Naive B cell (primary cell): ENCODE results near the gene SGMS1. TPM values are rescaled to one million over a fixed set of nuclear protein-coding genes. Genes with fewer than 3 reads are reported as not detected.

ENCODE experiments used
- ATAC-seq, 2 donors: fragments of 150-1000 bp; cut with Tn5 transposase; 2 replicates each; pipeline ENCODE4 v1.10.0; 2021; ENCODE audit warnings: low read depth in 2 of 2, mild to moderate bottlenecking in 2 of 2, moderate library complexity in 2 of 2
- DNase-seq: peaks from one replicate; pipeline ENCODE4 v3.0.0; 2022
- H3K27ac Mint-ChIP-seq, 6 donors: one replicate each; pipeline ENCODE4 v1.8.0; 2020 to 2022; ENCODE audit warnings: mild to moderate bottlenecking in 6 of 6, mixed read lengths in 6 of 6, moderate library complexity in 5 of 6, inconsistent platforms in 2 of 6
- H3K27me3 Mint-ChIP-seq, 3 donors: one replicate each; pipeline ENCODE4 v1.8.0; 2021 to 2022; ENCODE audit warnings: mixed read lengths in 3 of 3, mild to moderate bottlenecking in 1 of 3
- H3K36me3 Mint-ChIP-seq, 2 donors: one replicate each; pipeline ENCODE4 v1.8.0; 2020 to 2022; ENCODE audit warnings: mixed read lengths in 2 of 2, inconsistent platforms in 1 of 2, mild to moderate bottlenecking in 1 of 2
- H3K4me1 Mint-ChIP-seq, 3 donors: one replicate each; pipeline ENCODE4 v1.8.0; 2020 to 2022; ENCODE audit warnings: mixed read lengths in 3 of 3, inconsistent platforms in 1 of 3, mild to moderate bottlenecking in 1 of 3, moderate library complexity in 1 of 3
- H3K4me3 Mint-ChIP-seq, 8 donors: one replicate each; pipeline ENCODE4 v1.8.0; 2020 to 2022; ENCODE audit warnings: mild to moderate bottlenecking in 8 of 8, mixed read lengths in 8 of 8, moderate library complexity in 8 of 8, inconsistent platforms in 2 of 8
- H3K9me3 Mint-ChIP-seq, 7 donors: one replicate each; pipeline ENCODE4 v1.8.0; 2020 to 2022; ENCODE audit warnings: mixed read lengths in 7 of 7, mild to moderate bottlenecking in 5 of 7, inconsistent platforms in 2 of 7, moderate library complexity in 1 of 7
- polyA plus RNA-seq, 6 donors: library from polyadenylated mRNA; unstranded; fragments of 300-500 nt; fragmentation: Illumina TruSeq; gene quantifications; one replicate each; pipeline ENCODE4 v1.2.3, GENCODE V29; 2021; ENCODE audit warnings: low read depth in 6 of 6

The SGMS1 gene
- polyA plus RNA-seq, 6 donors from 2014 or later: 14.2 to 21.7 (median 16.7) TPM

DNA sequence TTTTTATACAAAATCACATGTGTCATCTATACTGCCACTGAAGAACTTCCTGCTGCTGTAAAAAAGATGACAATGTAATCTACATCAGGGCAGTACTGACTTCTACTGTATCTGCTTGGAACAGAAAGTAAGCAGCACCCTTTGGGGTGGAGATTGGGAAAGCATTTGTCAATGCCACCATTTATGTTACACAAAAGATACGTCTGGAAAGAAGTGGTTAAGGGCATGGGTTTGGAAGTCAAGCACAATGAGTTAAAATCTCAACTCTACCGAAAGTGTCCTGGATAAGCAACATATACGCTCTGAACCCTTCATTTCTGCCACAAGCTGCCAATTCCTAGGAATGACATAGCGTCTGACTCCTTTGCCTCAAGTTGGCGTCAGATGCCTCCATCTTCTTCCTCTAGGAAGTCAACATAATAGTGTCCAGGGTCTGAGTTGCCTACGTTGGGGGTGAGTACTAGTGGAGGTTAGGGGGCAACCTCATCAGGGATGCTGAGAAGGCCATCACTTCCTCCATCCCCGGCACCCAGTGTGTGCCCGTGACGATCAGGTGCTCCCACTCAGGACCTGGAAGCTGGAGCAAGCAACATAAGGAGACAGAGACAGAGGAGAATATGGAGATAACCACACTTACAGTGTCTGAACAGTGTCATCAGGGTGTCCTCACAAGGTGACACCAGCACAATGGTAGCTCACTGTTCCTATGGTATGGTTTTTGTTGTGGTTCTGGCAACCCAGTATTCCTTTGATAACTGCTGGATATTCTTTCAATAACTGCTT is 58.3 kb downstream of the SGMS1 start:
- no peak for DNase-seq
- H3K27me3 Mint-ChIP-seq: no peaks in the 10 kb centered on the region
- peaks cover 10 to 27% (median 12%) of the 10 kb centered on the region in 3 donors for H3K4me1 Mint-ChIP-seq
- no peak for ATAC-seq
- H3K9me3 Mint-ChIP-seq: peaks cover 0 to 1% (median 0%) of the 10 kb centered on the region in 7 donors
- H3K27ac Mint-ChIP-seq: peak overlapping the region in 1 of 6 donors; percentile 56
- H3K36me3 Mint-ChIP-seq: peaks cover 0 to 6% of the 10 kb centered on the region in 2 donors
- no peak overlapping the region for H3K4me3 Mint-ChIP-seq

DNA sequence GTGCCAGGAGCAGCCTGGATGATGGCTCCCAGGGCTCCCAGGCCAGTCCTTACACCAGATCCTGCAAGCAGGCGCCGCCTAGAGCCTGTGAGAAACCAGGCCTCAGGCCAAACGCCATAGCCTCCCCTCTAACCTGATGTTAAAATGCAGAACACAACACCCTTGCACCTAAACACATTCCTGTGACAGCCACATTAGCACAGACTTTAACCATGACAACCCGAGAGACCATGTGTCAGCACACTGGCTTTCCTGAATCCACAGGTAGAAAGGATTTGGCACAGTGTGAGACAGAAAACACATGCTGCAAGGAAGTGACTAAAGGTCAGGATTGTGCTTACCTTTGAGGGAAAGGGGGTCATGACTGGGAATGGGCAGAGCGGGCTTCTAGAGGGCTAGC is 59.9 kb downstream of the SGMS1 start:
- no peak for ATAC-seq
- Mint-ChIP-seq H3K9me3 (no peaks in the 10 kb centered on the region), H3K27me3 (no peaks in the 10 kb centered on the region), H3K27ac (peak overlapping the region in 1 of 6 donors; percentile 14), H3K36me3 (peaks cover 0 to 6% of the 10 kb centered on the region in 2 donors), H3K4me1 (peaks cover 12 to 28% (median 14%) of the 10 kb centered on the region in 3 donors), H3K4me3 (no peak overlapping the region)
- DNase-seq: no peak

DNA sequence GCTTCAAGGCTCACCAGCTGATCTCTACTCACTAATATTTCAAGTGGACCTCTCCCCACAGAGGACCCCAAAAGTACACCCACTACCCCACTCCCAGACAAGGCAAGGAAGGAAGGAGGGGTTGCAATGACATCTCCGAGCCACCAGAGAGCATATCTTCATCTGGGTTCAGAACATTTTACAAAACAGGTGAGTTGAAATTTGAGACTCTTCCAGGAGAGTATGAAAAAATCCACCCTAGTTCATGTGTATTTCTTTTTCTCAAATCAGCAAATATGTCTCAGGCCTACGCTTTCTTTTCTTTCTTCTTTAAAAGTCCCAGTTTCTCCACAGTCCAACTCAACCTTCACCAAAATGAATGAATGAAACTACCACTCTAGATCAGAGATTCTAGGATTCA is 61.9 kb downstream of the SGMS1 start:
- Mint-ChIP-seq H3K27me3 (no peaks in the 10 kb centered on the region), H3K27ac (peak overlapping the region in 1 of 6 donors; percentile 60), H3K36me3 (peaks cover 0 to 6% of the 10 kb centered on the region in 2 donors), H3K9me3 (no peaks in the 10 kb centered on the region), H3K4me1 (peaks cover 11 to 34% (median 21%) of the 10 kb centered on the region in 3 donors), H3K4me3 (no peak overlapping the region)
- DNase-seq: no peak
- no peak for ATAC-seq

DNA sequence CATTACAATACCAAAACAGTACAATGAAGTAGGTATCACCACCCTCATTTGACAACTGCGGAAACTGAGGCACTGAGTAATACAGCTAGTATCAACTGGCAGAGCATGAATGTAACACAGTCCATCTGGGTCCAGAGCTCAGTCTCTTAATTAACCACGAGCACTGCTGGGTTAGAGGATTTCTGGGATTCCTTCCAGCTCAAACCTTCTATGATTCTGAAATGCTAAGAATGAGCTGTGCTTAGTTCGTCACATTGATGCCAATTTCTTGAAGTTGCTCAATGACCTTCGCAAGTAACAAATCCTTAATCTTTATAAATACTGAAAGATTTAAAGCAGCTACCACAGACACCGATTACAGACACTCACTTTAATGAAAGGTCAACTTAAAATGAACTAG is 62.5 kb downstream of the SGMS1 start:
- Mint-ChIP-seq H3K4me1 (peaks cover 17 to 38% (median 26%) of the 10 kb centered on the region in 3 donors), H3K27ac (no peak overlapping the region), H3K27me3 (no peaks in the 10 kb centered on the region), H3K4me3 (no peak overlapping the region), H3K9me3 (no peaks in the 10 kb centered on the region), H3K36me3 (peaks cover 0 to 6% of the 10 kb centered on the region in 2 donors)
- no peak for ATAC-seq
- no peak for DNase-seq

DNA sequence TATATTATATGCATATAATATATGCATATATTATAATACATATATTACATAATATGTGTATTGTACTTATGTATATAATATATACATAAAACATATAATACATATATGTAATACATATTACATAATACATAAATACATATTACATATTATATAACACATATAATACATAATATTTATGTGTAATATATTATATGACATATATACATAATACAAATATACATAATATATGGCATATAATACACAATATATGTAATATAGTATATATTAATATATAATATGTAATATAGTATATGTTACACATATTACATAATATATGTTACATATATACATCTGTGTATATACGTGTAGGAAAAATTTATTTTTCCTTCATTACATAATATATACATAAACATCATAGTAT is 63.4 kb downstream of the SGMS1 start:
- DNase-seq (no peak), ATAC-seq (no peak)
- H3K4me3 Mint-ChIP-seq: no peak overlapping the region
- no peak overlapping the region for H3K27ac Mint-ChIP-seq
- H3K27me3 Mint-ChIP-seq: no peaks in the 10 kb centered on the region
- peaks cover 23 to 45% (median 29%) of the 10 kb centered on the region in 3 donors for H3K4me1 Mint-ChIP-seq
- no peaks in the 10 kb centered on the region for H3K9me3 Mint-ChIP-seq
- H3K36me3 Mint-ChIP-seq: peaks cover 0 to under 1% of the 10 kb centered on the region in 2 donors

GRCh38 chr10:50558371-50558770 is 65.4 kb downstream of the SGMS1 start:
- H3K27me3 Mint-ChIP-seq: no peaks in the 10 kb centered on the region
- no peak overlapping the region for H3K27ac Mint-ChIP-seq
- no peak for DNase-seq
- no peak for ATAC-seq
- peak overlapping the region in 1 of 8 donors; percentile 15 for H3K4me3 Mint-ChIP-seq
- H3K4me1 Mint-ChIP-seq: peaks cover 32 to 45% (median 32%) of the 10 kb centered on the region in 3 donors
- H3K9me3 Mint-ChIP-seq: no peaks in the 10 kb centered on the region
- no peaks in the 10 kb centered on the region for H3K36me3 Mint-ChIP-seq

DNA sequence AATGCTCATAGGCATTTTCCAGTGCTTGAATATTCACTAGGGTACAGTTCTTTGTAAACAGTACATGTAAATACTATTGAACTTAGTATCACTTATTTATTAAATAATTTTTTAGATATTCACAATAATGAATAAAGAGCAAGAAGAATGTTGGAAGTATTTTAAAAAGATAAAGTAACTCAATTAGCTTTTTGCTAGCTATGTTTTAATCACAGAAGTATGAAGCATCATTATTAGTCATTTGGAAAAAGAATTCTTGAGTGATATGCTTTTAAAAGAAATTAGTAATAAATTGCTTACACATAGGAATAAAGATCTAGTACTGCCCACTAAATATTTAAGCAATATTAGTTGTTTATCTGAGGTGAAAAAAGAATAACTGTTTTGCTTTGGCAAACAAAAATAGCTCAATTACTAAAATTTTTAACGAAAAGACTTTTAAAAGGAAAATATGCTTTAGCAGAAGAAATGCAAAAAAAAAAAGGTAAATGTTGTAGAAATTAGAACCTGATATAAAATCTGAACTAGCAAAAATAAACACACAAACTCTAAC is 66.5 kb downstream of the SGMS1 start:
- Mint-ChIP-seq H3K27ac (no peak overlapping the region), H3K4me1 (peaks cover 28 to 43% (median 32%) of the 10 kb centered on the region in 3 donors), H3K4me3 (no peak overlapping the region), H3K36me3 (no peaks in the 10 kb centered on the region), H3K9me3 (no peaks in the 10 kb centered on the region), H3K27me3 (no peaks in the 10 kb centered on the region)
- ATAC-seq (no peak), DNase-seq (no peak)

DNA sequence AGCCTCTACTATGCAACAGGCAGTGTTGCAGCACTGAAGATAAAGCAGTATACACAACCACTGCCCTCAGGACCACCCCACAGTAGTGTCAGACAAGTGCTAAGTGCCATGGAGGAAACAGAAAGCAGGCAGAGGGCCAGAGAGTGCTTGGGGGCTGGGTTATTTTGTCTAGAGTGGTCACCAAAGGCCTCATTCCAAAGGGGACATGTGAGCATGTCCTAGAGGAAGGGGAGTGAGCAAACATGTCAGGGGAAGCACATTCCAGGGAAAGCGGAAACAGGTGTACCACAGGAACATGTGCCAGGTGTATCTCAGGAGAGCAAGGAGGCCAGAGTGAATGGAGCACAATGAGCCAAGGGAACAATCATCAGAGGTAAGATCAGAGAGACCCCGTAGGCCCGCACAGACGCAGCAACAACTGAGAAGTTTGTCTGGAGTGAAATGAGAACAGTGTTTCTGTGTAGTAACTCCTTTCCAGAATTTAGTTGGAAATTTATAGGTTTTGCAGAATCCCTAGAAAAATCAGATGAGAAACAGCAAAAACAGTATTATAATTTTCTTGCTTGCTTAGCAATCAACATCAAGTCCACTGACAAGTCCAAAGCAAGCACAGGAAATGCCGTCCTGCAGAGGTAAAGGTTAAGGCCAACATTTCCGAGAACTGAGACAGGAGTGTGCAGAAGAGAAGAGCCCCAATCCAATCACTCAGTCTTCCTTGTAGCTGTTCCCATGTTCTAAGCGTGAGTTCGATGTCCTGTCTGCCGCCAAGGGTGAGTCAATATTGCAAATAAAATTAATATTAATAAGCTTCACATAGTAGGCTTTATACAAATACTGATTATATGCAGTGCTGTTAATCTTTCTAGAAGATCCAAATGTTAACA is 67.3 kb downstream of the SGMS1 start:
- no peak for ATAC-seq
- H3K27ac Mint-ChIP-seq: peak overlapping the region in 3 of 6 donors; percentile 3 to 56 (median 8)

DNA sequence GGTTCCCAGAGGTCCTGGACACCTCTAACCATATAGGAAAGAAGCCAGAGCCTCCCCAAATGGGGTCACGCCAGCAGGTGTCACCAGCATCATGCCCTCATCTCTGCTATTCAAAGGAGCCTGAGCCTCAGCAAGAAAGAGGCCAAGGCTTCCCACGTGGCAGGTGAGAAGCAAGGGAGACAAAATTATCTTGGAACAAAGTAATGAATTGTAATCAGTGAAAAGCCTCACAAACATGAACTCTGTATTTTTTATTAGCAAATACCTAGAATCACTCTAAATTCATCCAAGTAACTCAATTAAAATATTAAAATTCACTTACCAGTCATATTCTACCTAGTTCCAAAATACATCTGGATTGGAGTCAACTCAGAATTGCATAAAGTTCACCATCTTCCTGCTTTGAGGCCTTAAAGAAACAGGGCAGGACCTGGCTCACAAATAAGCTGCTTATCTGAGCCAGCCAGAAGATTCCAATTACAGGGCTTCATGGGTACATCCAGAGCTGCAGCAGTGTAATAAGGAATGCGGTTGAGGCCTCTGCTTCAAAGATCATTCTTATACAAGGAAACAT is 68.7 kb downstream of the SGMS1 start:
- no peak for ATAC-seq
- no peak for DNase-seq
- no peaks in the 10 kb centered on the region for H3K36me3 Mint-ChIP-seq
- peak overlapping the region in 1 of 6 donors; percentile 34 for H3K27ac Mint-ChIP-seq
- no peak overlapping the region for H3K4me3 Mint-ChIP-seq
- H3K9me3 Mint-ChIP-seq: no peaks in the 10 kb centered on the region
- H3K4me1 Mint-ChIP-seq: peaks cover 26 to 35% (median 32%) of the 10 kb centered on the region in 3 donors
- H3K27me3 Mint-ChIP-seq: no peaks in the 10 kb centered on the region

More for the DNA sequence above, 67.3 kb downstream of the SGMS1 start:
- Mint-ChIP-seq H3K4me1 (peaks cover 26 to 35% (median 26%) of the 10 kb centered on the region in 3 donors), H3K27me3 (no peaks in the 10 kb centered on the region), H3K9me3 (no peaks in the 10 kb centered on the region), H3K4me3 (no peak overlapping the region), H3K36me3 (no peaks in the 10 kb centered on the region)
- no peak for DNase-seq

GRCh38 chr10:50554376-50554994 is 69.3 kb downstream of the SGMS1 start:
- H3K4me1 Mint-ChIP-seq: peaks cover 27 to 38% (median 32%) of the 10 kb centered on the region in 3 donors

DNA sequence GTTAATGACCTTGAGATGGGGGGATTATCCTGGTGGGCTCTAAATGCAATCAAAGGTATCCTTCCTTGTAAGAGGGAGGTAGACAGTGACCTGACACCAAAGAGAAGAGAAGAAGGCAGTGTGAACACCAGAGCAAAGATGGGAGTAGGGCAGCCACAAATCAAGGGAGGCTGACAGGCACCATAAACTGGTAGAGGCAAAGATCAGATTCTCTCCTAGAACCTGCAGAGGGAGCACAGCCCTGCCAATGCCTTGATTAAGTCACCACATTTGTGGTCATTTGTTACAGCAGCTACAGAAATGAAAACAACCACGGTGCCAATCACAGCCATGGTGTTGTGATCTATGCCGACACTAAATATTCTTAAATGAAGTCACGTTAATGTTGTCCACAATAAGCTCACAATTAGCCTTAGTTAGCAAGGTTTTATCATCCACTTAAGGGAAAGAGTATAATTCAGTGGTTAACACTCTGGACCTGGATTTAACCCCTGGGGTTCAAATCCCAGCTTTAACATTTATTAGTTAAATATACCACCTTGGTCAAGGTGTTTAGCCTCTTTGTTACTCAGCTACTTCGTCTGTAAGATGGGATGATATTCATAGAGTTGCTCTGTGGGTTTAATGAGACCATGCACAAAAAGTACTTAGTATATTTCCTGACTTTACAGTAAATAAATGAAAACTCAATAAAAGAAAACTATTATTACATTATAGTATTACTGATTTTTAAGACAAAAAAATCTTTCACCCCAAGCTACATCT is 70.8 kb downstream of the SGMS1 start:
- Mint-ChIP-seq H3K4me3 (no peak overlapping the region), H3K27ac (no peak overlapping the region), H3K27me3 (no peaks in the 10 kb centered on the region), H3K4me1 (peaks cover 34 to 39% (median 38%) of the 10 kb centered on the region in 3 donors), H3K9me3 (peaks cover 0 to 6% (median under 1%) of the 10 kb centered on the region in 7 donors), H3K36me3 (peaks cover 0 to 7% of the 10 kb centered on the region in 2 donors)
- DNase-seq: no peak
- ATAC-seq: peak in 1 of 2 donors; percentile 28

More at GRCh38 chr10:50554376-50554994, 69.3 kb downstream of the SGMS1 start:
- Mint-ChIP-seq H3K4me3 (no peak overlapping the region), H3K9me3 (no peaks in the 10 kb centered on the region), H3K27me3 (no peaks in the 10 kb centered on the region), H3K36me3 (peaks cover 0 to under 1% of the 10 kb centered on the region in 2 donors), H3K27ac (peak overlapping the region in 2 of 6 donors; percentile 34 to 50)
- DNase-seq (no peak), ATAC-seq (no peak)

DNA sequence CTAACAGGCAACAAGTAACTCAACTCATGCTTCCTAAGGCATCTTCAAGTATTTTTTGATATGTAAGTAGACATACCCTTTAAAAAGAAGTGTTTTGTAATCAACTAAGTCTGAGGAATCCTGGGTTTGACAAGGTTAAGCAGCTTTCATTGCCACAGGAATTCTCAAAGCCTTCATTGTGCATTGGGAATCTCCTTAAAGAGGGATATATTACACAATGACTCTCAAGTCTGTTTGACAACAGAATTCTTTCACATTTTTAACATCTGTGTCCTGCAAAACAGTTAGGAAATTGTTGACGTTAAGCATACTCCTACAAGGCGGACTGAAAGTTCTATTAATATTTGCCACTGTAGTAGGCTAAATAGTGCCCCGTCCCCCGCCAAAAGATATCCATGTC is 71.4 kb downstream of the SGMS1 start:
- Mint-ChIP-seq H3K9me3 (peaks cover 0 to 11% (median 6%) of the 10 kb centered on the region in 7 donors), H3K4me3 (no peak overlapping the region), H3K27me3 (no peaks in the 10 kb centered on the region), H3K4me1 (peaks cover 34 to 38% (median 37%) of the 10 kb centered on the region in 3 donors), H3K36me3 (peaks cover 0 to 13% of the 10 kb centered on the region in 2 donors), H3K27ac (peak overlapping the region in 1 of 6 donors; percentile 47)
- DNase-seq: no peak
- no peak for ATAC-seq
